ENCODE measurements around the gene PRDX1. TPM values are rescaled to one million over a fixed set of nuclear protein-coding genes. Genes with fewer than 3 reads are reported as not detected.

The PRDX1 gene
- total and polyA plus RNA-seq, 2 of the 13 experiments (the other 11 are each of a cell fraction or from before 2014, with no cell fraction given) = 761 to 1,898 TPM

- TF ChIP-seq STAT6 (CRISPR knock-in tag; IDR thresholded peaks at IDR 0.05; ENCODE audit: borderline replicate concordance) (peak; percentile 66), ZNF75D (CRISPR knock-in tag; IDR thresholded peaks at IDR 0.05; ENCODE audit: borderline replicate concordance) (no peak), TFAP4 (IDR thresholded peaks at IDR 0.05; ENCODE audit: borderline replicate concordance, low read depth) (peak; percentile 58; the same call in 1 of the 2 replicates), ZNF557 (CRISPR knock-in tag; IDR thresholded peaks at IDR 0.05) (peak; percentile 83; the same call in 1 of the 2 replicates), MAFK (conservative IDR thresholded peaks at IDR 0.05 in 1 of 2, IDR thresholded peaks at IDR 0.05 in 1 of 2; ENCODE audit: low read length in 2 of 2) (no peak), NFKB2 (CRISPR knock-in tag; IDR thresholded peaks at IDR 0.05; ENCODE audit: borderline replicate concordance) (peak; percentile 94; the same call in 1 of the 2 replicates), SP2 (CRISPR knock-in tag; IDR thresholded peaks at IDR 0.05) (peak; percentile 66), ZNF101 (CRISPR knock-in tag; IDR thresholded peaks at IDR 0.05; ENCODE audit: borderline replicate concordance, low read depth) (no peak), ZNF451 (CRISPR knock-in tag; IDR thresholded peaks at IDR 0.05) (peak; percentile 81; the same call in 1 of the 2 replicates), ZNF318 (CRISPR knock-in tag; IDR thresholded peaks at IDR 0.05) (no peak; the same call in 1 of the 2 replicates), ZSCAN5A (CRISPR knock-in tag; IDR thresholded peaks at IDR 0.05; ENCODE audit: borderline replicate concordance) (0 out of 2 replicates have a peak, but pooled peaks have one; percentile 79), ZNF274 (CRISPR knock-in tag; IDR thresholded peaks at IDR 0.05) (peak; percentile 97), ZSCAN20 (CRISPR knock-in tag; IDR thresholded peaks at IDR 0.05; ENCODE audit: borderline replicate concordance) (no peak)
Observed at GRCh38 chr1:45550401-45551351, 29.0 kb upstream of the PRDX1 start, which contains the start of gene AKR1A1 (continued).

All from HepG2 (cell line).